SIG-M5 treated with dmso at 0.1 percent for 504 hours (cell line): Measurements from ENCODE around the gene PARP6.

Experiments
- DNase-seq: peaks from one replicate; lab custom pipeline; 2025; ENCODE audit not compliant: unreplicated experiment; lab: John Stamatoyannopoulos, UW

Gene PARP6, protein sequence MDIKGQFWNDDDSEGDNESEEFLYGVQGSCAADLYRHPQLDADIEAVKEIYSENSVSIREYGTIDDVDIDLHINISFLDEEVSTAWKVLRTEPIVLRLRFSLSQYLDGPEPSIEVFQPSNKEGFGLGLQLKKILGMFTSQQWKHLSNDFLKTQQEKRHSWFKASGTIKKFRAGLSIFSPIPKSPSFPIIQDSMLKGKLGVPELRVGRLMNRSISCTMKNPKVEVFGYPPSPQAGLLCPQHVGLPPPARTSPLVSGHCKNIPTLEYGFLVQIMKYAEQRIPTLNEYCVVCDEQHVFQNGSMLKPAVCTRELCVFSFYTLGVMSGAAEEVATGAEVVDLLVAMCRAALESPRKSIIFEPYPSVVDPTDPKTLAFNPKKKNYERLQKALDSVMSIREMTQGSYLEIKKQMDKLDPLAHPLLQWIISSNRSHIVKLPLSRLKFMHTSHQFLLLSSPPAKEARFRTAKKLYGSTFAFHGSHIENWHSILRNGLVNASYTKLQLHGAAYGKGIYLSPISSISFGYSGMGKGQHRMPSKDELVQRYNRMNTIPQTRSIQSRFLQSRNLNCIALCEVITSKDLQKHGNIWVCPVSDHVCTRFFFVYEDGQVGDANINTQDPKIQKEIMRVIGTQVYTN

DNA sequence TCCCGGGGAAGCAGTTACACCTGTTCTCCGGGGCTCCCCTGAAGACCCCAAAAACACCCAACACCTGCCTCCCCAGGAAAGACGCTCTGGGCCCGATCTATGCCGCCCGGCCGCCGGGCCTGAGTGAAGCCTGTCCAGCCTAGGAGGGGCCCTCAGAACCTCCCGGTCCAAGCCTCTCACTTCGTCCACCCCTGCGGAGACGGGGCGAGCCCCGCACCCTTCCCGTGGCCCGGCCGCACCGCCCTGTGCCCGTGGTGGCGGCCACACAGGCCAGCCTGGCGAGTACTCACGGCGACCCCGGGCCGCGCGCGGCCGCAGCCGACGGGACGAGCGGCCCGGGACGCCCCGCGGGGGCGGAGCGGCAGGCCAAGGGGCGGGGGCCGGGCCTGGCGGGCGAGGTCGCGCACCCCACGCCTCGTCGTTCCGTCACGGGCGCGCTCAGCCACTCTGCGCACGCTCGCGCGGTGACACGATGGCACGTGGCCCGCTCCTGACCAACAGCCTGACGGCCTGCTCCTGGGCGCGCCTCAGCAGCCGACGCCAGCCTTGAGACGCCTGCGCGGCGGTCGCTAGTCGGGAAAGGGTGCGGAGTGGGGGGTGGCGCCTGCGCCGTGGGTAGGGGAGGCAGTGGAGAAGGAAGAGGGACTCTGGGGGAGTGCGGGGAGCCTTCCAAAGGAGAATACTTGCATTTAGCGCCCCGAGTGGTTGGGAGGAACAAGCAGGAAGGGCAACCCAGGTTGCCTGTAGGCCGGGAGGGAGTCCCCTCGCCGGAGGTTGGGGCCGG is at the start of gene PARP6:
TSS of gene PARP6 (minus strand) at position 342 of the 784 bp plus-strand sequence. CDS start 5,077 bp downstream, outside the sequence.
- DNase-seq, result peak; percentile 98

DNA sequence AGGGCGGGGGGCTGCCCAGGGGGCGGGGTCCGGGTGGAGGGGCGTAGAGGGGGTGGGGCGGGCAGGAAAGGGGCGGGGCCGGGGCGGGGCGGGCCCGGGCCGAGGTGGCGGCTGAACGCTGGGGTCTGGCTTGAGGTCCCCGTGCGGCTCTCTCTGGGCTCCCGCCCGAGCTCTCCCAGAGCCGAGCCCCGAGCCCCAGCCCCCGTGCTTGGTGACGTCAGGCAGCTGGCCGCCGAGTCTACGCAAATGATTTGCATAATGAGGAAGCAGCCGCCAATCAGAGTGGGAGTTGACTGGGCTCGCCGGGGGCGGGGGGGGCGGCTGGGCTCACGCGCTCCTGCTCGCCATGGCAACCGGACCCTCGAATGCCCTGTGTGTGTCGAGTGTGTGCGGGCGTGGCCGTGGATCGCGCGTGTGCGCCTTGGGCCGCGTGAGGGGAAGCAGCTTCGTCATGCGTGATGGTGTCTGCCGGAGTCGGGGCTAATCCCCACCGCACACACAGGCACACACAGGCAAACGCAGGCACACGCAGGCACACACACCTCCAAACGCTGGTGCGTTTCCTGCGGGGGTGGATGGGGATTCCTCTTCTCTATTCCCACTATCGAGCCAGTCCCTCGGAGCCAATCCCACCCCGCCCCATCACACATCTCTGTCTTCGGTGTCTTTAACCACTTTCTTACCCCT is 47.8 kb upstream of the PARP6 start, which contains the start of gene CELF6:
TSS of gene CELF6 (minus strand) at position 173 of the 687 bp plus-strand sequence. CDS start 283 bp downstream, outside the sequence.
- peak; percentile 89 for DNase-seq

DNA sequence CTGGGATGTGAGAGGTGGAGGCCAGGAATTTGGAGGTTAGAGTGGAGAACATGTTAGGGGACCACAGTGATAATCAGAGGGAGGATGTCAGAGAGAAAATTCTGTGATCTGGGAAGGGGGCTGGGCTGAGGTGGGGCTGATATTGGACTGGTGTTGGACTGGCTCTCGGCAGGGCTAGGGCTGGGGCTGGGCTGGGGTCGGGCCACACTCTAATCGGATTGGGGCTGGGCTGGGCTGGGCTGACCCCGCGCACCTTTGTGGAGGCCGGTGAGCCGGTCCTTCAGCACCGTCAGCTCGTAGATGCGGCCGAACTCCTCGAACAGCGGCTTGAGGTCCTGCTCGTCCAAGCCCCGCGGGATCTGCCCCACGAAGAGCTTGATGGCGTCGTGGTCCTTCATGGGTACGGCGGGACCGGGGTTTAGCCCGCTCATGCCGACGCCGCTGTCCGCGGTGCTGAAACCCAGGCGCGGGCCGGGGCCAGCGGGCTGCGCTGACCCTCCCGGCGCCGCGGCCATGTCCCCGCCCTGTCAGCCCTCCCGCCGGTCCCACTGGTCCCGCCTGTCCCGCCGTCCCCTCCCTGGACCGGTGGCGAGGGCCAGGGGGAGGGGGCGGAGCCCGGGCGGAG is 47.1 kb upstream of the PARP6 start:
- DNase-seq, result peak; percentile 40

DNA sequence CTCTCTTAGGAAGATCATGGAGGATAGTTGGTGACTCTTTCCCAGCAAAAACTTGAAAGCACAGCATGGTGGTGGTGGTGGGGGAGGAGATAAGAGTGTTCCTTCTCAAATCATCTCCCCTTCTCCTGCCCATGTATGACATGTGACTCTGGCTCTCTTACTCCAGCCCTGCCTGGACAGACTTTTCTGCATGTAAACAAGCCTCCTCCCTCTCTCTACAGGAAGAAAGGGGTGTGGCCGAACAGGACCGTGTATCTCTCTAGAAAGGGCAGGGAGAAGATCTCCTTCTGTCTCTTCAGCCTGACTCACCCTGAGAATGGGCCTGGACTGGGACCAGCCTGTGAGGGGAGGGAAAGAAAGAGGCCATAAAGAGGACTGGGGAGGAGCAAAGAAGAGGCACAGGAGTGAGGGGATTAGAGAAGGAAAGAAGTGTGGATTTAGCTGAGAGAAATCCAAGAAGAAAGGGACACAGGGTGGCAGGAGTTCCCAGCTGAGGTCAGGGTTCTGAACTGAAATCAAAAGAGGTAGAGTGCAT is 46.1 kb upstream of the PARP6 start:
- no peak for DNase-seq

DNA sequence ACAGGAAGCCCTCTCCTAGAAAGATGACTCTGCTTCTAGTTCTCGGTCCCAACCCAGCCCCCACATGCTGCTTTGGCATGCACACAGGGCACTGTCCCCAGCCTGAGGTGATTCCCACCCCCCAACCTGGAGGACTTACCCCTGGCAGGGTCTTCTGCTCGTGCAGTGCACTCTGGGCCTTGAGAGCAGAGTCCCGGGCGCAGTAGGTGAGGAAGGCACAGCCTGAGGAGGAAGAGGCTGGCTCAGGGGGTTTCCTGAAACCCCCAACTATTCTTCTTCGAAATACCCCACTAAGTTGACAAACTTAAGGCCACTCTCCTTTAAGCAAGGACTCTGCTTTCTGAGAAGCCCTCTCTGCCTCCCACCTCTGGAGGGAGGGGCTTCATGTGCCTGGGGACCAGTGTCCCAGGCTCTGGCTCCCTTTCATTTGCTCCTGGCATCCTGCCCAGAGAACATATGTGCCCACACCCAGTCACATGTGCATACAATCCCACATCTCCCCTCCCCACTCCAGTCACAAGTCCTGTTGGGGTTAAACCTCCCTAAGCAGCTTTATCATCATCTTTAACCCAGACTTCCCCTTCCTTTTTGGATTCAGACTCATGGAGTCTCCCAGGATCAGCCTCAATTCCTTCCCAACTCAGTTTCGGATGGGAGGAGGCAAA is 43.5 kb upstream of the PARP6 start:
- DNase-seq, result no peak

DNA sequence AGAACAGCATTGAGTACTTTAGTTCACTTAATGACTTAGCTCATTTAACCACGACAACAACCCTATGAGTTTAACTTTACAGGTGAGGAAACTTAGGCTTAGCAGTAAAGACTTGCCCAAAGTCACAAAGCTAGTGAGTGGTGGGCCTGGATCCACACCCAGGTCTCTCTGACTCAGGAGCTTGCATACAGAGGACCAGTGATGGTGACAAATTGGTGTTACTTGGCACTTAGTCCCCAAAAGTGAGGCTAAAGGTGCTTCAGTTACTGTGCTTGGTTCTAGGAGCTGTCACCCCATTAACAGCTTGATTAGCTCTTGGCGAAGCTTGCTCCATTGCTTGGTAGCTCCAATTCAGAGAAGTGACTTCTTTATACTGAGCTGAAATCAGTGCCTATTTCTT is 41.5 kb upstream of the PARP6 start:
- no peak for DNase-seq

DNA sequence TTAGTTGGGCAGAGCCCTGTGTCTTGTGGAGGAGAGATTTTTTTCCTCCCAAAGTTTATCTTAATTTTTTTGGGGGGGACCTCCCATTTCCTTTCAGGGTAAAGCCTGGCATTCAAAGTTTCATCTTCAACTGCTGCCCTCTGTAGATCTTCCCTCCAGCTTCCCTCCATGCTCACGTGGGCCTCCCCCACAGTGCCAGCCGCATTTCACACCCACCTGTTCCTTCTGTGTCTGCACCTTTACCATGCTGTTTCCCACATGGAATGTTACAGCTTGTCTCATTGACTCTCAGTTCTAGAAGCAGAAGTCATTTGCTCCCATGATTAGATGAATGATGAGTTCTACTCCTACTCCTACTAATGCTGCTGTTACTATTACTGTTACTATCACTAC is 41.1 kb upstream of the PARP6 start:
- no peak for DNase-seq

DNA sequence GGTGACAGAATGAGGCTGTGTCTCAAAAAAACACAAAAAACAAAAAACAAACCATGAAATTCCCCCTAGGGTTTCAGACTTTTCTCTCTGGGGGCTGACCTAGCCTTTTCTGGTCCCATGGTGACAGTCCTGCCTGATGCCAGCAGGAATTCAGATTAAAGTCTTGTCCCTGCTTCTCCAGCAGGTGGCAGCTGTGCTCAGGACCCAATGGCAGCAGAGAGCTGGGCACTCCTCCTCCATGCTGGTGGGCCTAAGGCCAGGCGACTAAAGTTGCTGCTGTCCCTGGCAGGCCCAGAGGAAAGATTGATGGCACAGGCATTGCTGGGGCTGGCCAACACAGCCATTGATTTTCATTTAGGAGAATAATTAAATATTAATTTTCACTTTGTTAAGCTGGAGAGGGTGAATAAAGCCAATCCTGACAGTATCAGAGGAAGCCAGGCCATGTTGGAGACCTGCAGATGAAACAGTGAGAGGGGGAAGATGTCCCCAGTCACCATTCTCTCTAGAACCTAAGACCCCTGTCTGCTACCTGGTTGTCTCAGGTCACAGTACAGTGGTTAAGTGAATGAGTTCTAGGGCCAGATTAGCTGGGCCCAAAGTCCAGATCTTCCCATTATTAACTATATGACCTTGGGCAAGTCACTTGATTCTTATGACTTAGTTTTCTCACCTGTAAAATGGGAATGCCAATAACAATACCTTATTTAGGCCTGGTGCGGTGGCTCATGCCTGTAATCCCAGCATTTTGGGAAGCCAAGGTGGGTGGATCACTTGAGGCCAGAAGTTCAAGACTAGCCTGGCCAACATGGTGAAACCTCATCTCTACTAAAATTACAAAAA is 40.5 kb upstream of the PARP6 start:
- DNase-seq, result peak; percentile 49

DNA sequence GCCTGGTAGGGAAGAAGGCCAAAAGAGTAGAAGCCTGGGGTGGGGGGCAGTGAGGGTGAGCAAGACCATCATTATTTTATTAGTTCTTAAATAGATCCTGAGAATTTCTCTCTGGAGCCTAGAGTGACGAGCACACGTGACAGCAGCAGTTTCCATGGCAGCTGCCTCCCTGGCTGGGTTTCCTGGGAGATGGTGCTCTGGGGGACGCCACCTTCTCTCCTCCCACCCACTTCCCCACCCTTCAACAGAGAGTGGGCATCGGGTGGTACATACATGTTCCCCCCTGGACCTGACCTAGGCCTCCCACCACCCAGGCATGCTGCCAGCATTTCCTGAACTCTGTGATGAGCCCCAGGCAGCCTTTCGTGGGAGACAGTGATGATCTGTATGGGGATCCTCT is 34.7 kb upstream of the PARP6 start:
- DNase-seq, result no peak

DNA sequence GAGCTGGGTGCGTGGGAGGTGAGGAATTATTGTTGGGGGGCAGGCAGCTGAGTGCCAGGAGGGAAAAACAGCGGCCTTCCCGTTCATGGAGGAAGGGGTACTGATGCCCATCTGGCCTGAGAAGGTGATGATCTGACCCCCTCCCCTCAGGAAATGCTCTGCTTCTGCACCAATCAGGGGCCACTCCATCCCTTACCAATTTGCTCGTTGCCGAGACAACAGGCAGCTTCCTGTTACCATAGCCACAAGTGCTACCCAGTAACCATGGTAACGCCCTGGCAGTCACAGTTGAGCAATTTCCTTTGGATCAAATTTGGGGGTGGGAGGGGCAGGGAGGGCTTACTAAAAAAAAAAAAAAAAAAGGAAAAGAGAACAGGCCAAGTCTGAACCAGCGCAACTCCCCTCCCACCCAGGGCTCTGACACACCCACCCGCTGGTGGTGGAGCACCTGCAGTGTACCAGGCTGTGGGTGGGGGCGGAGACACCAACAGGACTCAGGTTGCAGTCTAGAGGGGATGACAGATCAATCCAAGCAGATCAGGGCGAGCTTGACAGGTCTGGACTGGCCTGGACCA is 33.9 kb upstream of the PARP6 start:
- DNase-seq, result peak; percentile 85

DNA sequence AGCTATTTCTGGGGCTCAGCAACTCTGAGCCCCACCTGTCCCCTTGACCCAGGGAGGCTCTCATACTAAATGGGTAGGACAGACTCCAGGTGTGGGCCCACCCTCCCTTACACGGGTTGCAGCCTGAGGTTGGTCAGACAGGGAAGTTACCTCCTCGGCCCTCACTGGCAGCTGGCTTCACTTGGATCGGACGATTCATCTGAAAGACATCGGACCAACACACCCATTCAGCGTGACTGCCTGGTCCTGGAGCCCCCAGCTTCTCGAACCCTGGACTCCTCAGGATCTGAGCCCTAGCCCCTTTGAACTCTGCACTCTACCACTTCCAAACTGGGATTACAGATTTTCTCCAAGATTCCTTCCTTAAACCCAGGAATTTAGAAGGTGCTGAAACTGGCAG is 32.2 kb upstream of the PARP6 start:
- DNase-seq, result no peak

DNA sequence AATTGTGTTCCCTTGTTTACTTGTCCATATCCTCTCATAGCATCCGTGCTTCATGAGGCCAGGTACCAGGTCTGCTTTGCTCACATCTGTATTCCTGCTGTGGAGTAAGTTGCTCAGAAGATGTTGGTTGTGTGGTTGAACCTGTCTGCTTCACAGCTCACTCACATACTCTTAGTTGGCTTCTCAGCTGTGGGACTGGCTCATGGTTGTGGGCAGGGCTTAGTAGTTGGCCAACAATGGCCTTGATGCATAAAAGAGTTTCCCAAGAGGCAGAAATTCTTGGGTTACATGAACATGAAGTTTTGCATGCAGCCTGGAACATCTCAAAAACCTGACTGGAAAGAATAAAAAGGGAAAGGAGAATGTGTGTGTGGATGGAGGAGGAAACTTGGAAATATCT is 30.6 kb upstream of the PARP6 start:
- no peak for DNase-seq

DNA sequence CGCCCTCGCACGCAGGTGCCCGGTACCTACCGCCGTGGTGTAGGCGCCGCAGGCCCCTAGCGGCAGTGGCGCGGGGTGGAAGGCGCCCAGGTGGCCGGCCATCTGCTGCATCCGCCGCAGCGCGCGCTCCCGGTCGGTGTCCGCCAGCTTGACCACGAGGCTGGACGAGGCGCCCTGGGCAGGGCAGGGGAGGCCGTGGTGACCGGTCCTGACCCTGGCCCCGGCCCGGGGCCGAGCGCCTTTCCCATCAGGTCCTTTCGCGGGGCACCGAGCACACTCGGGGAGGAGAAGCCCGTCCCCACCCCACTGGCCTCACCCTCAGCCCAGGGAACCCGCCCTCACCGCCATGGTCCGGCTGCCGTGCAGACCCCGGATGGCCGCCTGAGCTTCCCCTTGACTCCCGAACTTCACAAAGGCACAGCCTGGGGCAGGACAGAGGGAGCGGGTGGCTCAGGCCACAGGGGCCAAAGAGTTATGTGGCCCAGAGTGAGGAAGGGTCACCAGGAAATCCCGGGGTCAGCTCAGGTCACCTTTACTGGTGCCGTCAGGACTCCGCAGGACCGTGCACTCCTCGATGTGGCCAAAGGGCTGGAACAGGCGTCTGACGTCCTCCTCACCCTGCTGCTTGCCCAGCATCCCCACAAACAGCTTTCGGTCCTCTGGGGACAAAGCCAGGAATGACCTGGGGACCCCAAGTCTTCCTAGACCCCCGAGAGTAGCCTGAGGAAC is 17.4 kb upstream of the PARP6 start:
- DNase-seq, result no peak

DNA sequence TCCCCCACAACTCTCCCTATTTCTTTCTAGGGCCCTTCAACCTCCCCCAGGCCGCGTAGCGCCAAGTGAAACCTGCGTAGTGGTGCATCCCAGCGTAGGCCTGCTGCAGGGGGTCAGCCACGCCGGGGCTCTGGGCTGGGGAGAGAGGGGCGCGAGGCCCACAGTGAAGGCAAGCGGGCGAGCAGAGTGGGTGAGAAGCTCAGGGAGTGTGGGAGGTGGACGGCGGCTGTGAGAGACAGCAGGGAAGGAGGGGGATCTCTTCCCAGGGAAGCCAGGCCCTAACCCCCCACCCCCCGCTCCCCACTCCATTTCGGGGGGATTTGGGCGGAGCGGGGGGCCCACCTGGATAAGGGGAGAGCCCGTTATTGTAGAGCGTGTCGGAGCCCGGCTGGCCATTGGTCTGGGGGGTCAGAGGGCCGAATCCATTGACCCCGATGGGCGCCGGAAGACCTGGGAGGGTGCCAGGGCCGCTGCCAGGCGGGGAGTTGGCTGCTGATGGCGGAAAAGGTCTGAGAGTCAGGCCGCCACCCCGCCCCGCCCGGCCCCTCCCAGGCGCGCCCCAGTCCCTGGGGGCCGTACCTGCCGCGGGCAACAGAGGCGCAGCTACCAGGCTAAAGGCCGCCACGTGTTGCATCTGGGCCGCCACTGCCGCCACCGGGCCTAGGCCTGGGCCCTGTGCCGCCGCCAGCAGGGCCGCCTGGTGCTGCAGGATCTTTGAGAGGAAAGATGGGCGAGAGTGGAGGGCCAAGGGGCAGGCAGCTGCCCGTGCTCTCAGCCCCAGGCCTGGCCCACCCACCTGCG is 16.6 kb upstream of the PARP6 start:
- no peak for DNase-seq

DNA sequence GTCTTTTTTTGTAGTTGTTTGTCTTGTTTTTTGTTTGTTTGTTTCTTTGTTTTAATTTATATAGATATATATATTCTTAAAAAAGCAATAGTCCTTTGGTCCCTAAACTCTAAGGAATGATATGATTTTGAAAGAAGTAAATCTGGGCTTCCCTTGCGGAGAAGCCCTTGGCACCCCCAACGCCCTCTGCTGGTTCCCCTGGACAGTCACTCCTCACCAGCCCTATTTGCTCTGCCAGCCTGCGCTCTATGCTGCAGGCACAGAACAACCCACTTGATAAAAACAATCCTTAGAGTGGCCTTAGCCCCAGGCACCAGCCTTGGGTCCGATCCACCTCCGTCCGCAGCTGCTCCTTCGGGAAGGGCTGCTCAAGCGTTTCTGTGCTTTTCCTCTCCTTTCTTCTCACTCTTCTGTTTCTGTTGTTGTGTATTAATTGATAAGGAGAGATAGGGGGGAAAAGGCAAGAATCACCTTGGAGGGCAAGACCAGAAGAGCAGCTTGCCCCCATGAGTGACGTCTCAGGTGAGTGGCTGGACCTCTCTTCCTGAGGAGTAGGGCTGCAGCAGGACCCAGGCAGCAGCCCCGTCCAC is 13.7 kb upstream of the PARP6 start:
- peak; percentile 55 for DNase-seq

DNA sequence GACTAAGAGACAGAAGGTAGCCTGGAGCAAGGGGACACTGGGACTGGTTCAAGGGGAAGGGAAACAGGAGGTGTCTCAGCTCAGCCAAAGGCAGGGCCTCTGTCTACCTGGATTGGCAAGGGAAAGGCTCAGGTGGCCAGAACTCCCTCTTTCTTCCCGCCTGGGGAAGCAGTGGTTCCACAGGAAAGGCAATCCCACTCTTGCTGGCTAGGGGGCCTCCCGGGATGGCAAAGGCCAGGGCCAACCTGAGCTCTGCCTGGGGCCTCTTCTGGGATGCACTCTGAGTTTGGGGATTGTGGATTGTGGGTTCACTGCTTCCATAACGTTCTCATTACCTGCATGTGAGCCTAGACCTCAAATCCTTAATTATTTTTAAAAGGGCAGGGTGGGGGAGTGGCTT is 13.0 kb upstream of the PARP6 start:
- DNase-seq, result no peak

DNA sequence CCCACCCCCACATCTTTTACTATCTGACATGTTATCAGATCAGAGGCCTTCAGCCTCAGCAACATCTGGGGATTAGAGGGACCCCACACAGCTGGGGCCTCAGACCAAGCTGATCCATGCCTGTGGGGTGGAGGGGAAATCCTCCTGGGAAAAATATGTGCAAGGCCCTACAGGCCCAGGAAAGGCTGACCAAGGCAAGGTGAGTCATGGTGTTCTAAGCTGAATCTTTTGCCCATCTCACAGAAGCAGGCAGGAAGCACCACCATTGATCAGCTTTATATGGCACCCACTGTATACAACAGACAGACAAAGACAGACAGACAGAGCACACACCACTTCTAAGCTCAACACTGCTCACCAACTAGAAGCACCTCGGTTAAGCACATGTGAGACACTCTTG is 12.4 kb upstream of the PARP6 start:
- DNase-seq, result no peak
